ENCODE results near the gene CDC42BPA. TPM values are rescaled to one million over a fixed set of nuclear protein-coding genes. Genes with fewer than 3 reads are reported as not detected.
A peak's percentile ranks its signal among the peaks of the same experiment; 100 is the strongest.

The CDC42BPA gene
- total RNA-seq, 4 donors from 2014 or later, result 47.0 to 58.6 (median 54.8) TPM

DNA sequence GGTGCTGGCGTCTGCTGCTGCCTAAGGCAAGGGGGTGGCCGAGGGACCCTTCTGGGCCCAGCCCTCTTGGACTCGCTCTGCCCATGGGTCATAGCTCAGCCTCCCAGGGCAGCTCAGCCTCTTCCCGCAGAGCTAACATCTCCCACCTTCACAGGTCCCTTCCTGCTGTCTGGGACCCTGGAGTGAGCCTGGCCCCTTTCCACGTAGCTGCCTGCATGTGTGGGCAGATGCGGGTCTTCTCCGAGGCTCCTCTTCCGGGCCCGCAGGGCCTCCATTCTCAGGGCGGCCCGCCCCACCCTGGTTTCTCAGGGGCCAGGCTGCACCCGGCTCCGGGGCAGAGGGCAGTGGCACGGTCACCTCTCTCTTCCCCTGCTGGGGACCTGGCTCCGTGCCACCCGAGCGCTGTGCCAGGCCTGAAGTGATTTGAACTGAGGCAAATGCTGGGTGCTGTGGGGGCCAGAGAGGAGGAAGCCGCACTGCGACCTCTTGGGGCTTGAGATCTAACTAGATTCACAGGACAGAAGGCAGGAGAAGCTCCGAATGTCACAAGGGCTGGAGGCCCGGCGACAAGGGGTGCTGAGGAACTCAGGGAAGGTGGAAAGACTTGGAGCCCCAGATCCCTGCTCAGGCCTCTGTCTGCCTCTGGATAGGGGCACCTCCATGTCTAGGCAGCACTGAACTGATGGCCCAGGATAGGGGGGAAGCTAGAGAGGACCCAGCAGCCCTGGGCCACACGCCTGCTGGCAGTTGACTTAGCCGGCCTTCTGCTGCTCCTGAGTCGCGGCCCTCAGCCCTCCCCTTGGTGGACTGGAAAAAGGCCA is 337.5 kb downstream of the CDC42BPA start:
- peaks cover 0 to 77% (median 10%) of the 10 kb centered on the region in 3 donors for H3K36me3 ChIP-seq
- H3K27ac ChIP-seq, result peak overlapping the region in 1 of 4 donors; percentile 3
- peaks cover 0 to 17% (median under 1%) of the 10 kb centered on the region in 4 donors for H3K4me1 ChIP-seq
- TF ChIP-seq, protein P1, sequence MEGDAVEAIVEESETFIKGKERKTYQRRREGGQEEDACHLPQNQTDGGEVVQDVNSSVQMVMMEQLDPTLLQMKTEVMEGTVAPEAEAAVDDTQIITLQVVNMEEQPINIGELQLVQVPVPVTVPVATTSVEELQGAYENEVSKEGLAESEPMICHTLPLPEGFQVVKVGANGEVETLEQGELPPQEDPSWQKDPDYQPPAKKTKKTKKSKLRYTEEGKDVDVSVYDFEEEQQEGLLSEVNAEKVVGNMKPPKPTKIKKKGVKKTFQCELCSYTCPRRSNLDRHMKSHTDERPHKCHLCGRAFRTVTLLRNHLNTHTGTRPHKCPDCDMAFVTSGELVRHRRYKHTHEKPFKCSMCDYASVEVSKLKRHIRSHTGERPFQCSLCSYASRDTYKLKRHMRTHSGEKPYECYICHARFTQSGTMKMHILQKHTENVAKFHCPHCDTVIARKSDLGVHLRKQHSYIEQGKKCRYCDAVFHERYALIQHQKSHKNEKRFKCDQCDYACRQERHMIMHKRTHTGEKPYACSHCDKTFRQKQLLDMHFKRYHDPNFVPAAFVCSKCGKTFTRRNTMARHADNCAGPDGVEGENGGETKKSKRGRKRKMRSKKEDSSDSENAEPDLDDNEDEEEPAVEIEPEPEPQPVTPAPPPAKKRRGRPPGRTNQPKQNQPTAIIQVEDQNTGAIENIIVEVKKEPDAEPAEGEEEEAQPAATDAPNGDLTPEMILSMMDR (IDR thresholded peaks at IDR 0.05), result no peak
- TF ChIP-seq EP300 (IDR thresholded peaks at IDR 0.05), result no peak
- no peak for TF ChIP-seq POLR2A (IDR thresholded peaks at IDR 0.05)
- DNase-seq (ENCODE audit: low spot score in 2 of 2), result no peak
- H3K27me3 ChIP-seq, result no peaks in the 10 kb centered on the region
- no peak overlapping the region for H3K4me3 ChIP-seq
- WGBS, 2 donors, result 75 to 77% methylated on average over 19 to 26 of the region's 26 CpGs
- H3K9me3 ChIP-seq, result no peaks in the 10 kb centered on the region

DNA sequence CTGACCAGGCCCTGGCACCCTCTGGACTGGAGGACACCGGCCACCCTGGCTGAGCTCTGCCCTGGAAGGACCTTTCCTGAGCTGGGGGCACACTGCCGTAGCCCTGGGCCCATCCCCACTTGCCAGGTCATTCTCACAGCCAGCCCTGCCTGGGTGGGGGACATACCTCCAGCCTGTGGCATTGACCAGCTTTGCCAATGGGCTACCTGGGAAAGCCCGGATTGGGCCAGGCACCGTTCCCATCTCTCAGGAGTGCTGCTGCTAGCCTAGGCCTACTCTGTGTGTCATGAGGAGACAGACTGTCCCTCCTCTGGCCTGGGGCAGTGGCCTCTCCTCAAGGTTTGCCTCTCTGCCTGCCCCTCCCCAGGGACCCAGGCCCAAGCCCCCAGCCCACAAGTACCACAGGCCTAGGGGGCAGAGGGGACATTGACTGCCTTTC is 338.2 kb downstream of the CDC42BPA start:
- H3K27me3 ChIP-seq, result no peaks in the 10 kb centered on the region
- no peaks in the 10 kb centered on the region for H3K9me3 ChIP-seq
- H3K4me1 ChIP-seq, result peaks cover 0 to 24% (median 6%) of the 10 kb centered on the region in 4 donors
- H3K36me3 ChIP-seq, result peaks cover 0 to 71% (median 7%) of the 10 kb centered on the region in 3 donors
- 93% methylated on average over 3 of the region's 4 CpGs; no CpG with 5 or more reads in 1 of the 2 donors for WGBS, 2 donors
- no peak overlapping the region for H3K4me3 ChIP-seq
- TF ChIP-seq, protein P1 (IDR thresholded peaks at IDR 0.05), result no peak
- no peak for TF ChIP-seq EP300 (IDR thresholded peaks at IDR 0.05)
- TF ChIP-seq POLR2A (IDR thresholded peaks at IDR 0.05), result no peak
- H3K27ac ChIP-seq, result peak overlapping the region in 1 of 4 donors; percentile 3
- DNase-seq (ENCODE audit: low spot score in 2 of 2), result no peak

DNA sequence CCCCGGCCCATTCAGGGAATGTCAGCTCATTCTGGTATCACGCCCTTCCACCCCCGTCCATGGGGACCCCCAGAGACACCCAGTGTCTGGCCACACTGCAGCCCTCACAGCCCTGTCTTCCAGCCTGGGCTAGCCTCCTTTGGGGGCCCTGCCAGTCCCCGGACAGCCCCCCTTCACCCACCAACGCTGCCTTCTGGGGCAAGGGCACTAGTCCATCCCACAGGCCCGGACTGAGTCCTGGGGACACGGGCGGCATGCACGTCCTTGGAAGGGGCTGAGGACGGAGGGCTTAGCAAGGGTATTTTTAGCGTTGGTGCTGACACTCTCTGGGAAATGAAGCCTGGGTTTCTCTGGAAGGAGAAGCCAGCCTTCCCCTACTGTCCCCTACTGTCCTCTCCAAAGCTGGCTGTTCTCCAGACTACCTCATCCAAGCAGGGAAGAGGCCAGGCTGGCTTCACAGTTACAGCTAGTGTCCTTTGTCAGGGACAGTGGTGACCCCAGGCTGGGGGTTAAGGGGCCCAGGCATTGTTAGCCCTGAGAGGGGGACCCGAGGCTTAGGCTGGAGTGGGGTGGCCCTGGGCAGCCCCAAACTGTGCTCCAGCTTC is 338.7 kb downstream of the CDC42BPA start:
- 65% methylated on average over 12 of the region's 12 CpGs for WGBS, 2 donors

DNA sequence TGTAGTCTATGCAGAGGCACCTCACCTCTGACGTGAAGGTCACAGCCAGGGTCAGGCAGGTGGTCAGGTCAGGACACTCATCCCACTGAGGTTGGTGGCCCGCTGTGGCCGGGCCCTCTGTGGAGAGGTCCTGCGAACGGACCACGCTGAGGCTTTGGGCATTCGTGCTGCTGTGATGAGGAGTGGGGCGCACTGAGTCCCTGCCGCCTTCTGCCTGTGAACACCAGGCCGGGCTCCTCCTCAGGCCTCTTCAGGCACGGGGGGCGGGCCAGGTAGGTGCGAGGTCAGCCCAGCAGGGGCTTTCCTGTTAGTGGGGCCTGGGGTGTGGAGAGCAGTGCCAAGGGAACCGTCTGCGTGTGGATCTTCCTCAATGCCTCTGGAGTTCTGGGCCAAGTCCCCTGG is 339.2 kb downstream of the CDC42BPA start:
- peak overlapping the region in 1 of 4 donors; percentile 34 for H3K27ac ChIP-seq
- H3K9me3 ChIP-seq, result no peaks in the 10 kb centered on the region
- H3K27me3 ChIP-seq, result no peaks in the 10 kb centered on the region
- H3K4me3 ChIP-seq, result no peak overlapping the region
- DNase-seq (ENCODE audit: low spot score in 2 of 2), result no peak
- TF ChIP-seq, protein P1 (IDR thresholded peaks at IDR 0.05), result no peak
- TF ChIP-seq POLR2A (IDR thresholded peaks at IDR 0.05), result no peak
- no peak for TF ChIP-seq EP300 (IDR thresholded peaks at IDR 0.05)
- WGBS, 2 donors, result 82 to 92% methylated on average over 7 to 14 of the region's 15 CpGs
- peaks cover 0 to 61% (median 0%) of the 10 kb centered on the region in 3 donors for H3K36me3 ChIP-seq
- peaks cover 5 to 34% (median 16%) of the 10 kb centered on the region in 4 donors for H3K4me1 ChIP-seq

More for the DNA sequence above, 338.7 kb downstream of the CDC42BPA start:
- no peak overlapping the region for H3K4me3 ChIP-seq
- peaks cover 0 to 66% (median 2%) of the 10 kb centered on the region in 3 donors for H3K36me3 ChIP-seq
- H3K4me1 ChIP-seq, result peaks cover 2 to 29% (median 11%) of the 10 kb centered on the region in 4 donors
- no peaks in the 10 kb centered on the region for H3K9me3 ChIP-seq
- TF ChIP-seq EP300 (IDR thresholded peaks at IDR 0.05) (no peak), POLR2A (IDR thresholded peaks at IDR 0.05) (no peak)
- TF ChIP-seq, protein P1 (IDR thresholded peaks at IDR 0.05), result no peak
- DNase-seq (ENCODE audit: low spot score in 2 of 2), result no peak
- H3K27ac ChIP-seq, result peak overlapping the region in 2 of 4 donors; percentile 3 to 34
- no peaks in the 10 kb centered on the region for H3K27me3 ChIP-seq
